HG03066 (cell line): ENCODE results near the gene LARP4B.

Experiments
- ATAC-seq: cut with Tn5 transposase; IDR thresholded peaks from one replicate; pipeline ENCODE4 v1.9.1; 2021; ENCODE audit warnings: low read depth; ENCODE audit not compliant: unreplicated experiment

The LARP4B gene

GRCh38 chr10:790821-791551, 140.5 kb downstream of the LARP4B start:
- ATAC-seq, result no peak

- no peak for ATAC-seq
Observed at GRCh38 chr10:789831-790701, 141.4 kb downstream of the LARP4B start.

GRCh38 chr10:788796-789748, 142.4 kb downstream of the LARP4B start:
- ATAC-seq, result no peak

- ATAC-seq, result no peak
Observed at GRCh38 chr10:787933-788651, 143.4 kb downstream of the LARP4B start.

- no peak for ATAC-seq
Observed at GRCh38 chr10:786633-787474, 144.7 kb downstream of the LARP4B start.

GRCh38 chr10:785861-786214, 145.7 kb downstream of the LARP4B start:
- ATAC-seq, result no peak

- ATAC-seq, result no peak
Observed at GRCh38 chr10:785089-785860, 146.2 kb downstream of the LARP4B start.

- no peak for ATAC-seq
Observed at GRCh38 chr10:784403-785088, 147.0 kb downstream of the LARP4B start.

- no peak for ATAC-seq
Observed at GRCh38 chr10:782751-783648, 148.5 kb downstream of the LARP4B start.

GRCh38 chr10:780536-781524, 150.7 kb downstream of the LARP4B start:
- no peak for ATAC-seq

GRCh38 chr10:778626-779330, 152.7 kb downstream of the LARP4B start:
- no peak for ATAC-seq

- ATAC-seq, result no peak
Observed at GRCh38 chr10:777913-778479, 153.5 kb downstream of the LARP4B start.

- ATAC-seq, result no peak
Observed at GRCh38 chr10:776772-777171, 154.7 kb downstream of the LARP4B start.

- ATAC-seq, result no peak
Observed at GRCh38 chr10:775245-776075, 156.0 kb downstream of the LARP4B start.
